ENCODE data around the gene OSGIN1. TPM values are rescaled to one million over a fixed set of nuclear protein-coding genes. Genes with fewer than 3 reads are reported as not detected.

The OSGIN1 gene
- 0.24 and 0.51 TPM in 2 replicates for total RNA-seq

GRCh38 chr16:83952940-83953795 lies at the start of gene OSGIN1:
TSS of gene OSGIN1 (plus strand) at chr16:83953240. CDS start at chr16:83957672, 4,432 bp downstream.
- intact Hi-C loops (cut with micrococcal nuclease) = loop anchor here (1.0 kb wide), 6 partner anchors 27 to 191 kb away; partner anchors contain the start of genes MBTPS1 and MLYCD

DNA sequence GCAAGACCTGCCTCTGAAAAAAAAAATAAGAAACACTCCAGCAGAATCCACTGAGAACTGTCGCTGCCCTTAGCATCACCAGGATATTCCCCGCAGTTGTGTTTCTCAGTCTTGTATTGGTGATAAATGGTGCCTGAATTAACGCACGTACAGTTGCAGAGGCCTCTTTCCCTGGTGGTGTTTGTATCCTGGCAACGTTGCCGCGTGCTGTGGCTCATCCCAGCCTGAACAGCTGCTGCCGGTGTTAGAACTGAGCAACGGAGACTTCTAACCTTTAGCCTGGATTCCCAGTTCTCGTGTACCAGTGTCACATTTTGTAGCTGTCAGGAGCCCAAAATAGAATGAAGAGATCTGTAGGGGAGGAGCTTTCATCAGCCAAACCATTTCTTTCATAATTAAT lies 49.3 kb upstream of the OSGIN1 start:
- intact Hi-C loops (cut with micrococcal nuclease) = no loop called here

DNA sequence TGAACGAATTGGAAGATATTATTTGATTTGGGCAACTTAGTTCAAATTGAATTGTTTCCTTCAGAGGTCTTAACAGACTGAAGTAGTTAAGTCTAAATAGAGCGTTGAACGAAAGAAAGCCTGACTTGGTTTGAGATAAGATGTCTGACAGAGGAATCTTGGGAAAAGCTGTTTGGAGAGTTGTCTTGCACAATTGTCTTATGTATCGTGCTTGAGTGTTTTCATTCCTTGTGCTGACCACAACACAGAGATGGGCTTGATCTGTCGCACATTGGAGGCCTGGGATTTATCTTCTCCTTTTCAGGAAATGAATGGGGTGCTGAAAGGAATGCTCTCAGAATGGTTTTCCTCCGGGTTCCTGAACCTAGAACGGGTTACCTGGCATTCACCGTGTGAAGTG lies 46.4 kb upstream of the OSGIN1 start:
- intact Hi-C loops (cut with micrococcal nuclease) = no loop called here

DNA sequence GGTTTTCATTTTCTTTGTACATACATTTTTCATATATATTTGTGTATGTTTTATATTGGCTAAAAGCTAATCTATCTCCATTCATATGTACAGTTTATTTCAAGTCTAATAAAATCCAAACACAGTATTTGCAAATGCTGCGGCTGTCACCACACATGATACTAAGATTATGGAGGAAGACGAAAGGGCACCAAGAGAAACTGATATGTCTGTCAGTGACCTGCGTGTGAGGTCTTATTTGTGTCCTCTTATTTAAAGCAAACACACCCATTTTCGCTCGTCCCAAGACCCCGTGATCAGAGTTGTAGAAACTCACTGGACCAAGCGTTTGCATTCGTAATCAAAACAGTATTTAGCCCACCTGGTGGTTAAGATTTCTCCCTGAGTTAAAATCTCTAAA lies 45.9 kb upstream of the OSGIN1 start:
- intact Hi-C loops (cut with micrococcal nuclease) = no loop called here

GRCh38 chr16:83907631-83908250 lies 45.3 kb upstream of the OSGIN1 start:
- intact Hi-C loops (cut with micrococcal nuclease) = no loop called here

DNA sequence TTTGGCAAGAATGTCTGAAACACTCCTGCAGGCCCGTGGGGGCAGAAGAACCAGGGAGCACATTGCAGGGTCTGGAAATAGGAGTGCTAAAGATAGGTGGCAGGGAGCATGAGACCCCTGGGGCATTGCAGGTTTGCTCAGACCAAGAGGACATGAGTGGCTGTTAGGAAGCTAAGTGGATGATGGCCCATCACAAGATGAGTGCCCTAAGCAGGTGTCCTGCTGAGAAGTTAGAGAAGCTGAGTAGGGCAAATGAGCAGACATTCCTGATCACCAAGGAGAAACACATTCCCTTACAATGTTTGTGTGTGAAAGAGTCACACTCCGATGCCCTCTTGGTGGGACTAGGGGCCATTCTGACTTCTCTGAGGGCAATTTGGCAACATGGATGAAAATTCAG lies 44.2 kb upstream of the OSGIN1 start:
- intact Hi-C loops (cut with micrococcal nuclease) = no loop called here

DNA sequence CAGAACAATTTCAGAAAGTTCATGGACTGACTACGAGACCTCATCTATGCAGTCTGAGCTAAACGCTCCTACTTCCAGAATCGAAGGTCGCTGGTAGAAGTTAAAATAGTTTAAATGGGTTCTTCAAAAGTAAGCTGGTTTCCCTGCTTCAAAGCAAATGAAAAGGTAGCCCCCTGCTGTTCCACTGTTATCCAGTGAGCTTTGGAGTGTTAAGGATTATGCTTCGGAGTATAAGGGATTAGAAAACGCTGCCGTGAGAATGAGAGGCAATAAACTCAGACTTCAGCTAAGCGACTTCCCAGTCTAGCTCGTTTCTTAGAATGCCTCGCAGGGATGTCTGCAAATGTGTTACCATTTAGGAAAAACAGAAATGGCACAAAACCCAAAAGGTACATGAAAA lies 41.8 kb upstream of the OSGIN1 start:
- intact Hi-C loops (cut with micrococcal nuclease) = no loop called here

DNA sequence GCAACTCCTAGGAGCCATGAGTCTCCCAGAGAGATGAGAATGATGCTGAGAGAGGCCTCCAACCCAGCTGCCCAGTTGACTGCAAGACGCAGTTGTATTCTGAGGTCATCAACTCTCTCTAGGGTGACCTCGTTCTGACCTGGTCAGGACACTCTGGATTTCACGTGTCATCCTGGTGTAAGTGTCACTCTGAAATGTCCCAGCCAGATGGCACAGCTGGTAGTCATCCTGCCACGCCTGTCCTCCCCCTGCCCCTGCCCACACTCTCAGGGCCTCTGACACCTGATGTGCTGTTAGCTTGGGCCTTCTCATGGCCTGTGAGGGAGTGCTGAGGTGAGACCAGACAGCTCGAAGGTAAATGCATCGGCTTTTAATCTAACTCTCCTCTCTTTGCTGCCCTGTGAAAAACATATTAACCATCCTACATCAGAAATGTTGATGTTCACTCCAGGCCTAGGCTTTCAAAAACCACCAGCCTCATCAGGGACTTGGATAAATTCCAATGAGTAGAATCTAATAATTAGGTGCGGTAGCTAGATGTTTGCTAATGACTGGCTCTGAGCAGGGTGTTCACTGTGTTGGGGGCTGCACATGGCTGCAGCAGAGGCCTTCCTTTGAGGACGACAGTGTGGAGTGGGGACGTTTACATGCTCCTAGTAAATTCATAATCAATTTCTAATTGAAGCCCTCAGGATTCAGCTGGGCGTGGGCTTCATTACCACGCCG lies 40.4 kb upstream of the OSGIN1 start:
- intact Hi-C loops (cut with micrococcal nuclease) = no loop called here

DNA sequence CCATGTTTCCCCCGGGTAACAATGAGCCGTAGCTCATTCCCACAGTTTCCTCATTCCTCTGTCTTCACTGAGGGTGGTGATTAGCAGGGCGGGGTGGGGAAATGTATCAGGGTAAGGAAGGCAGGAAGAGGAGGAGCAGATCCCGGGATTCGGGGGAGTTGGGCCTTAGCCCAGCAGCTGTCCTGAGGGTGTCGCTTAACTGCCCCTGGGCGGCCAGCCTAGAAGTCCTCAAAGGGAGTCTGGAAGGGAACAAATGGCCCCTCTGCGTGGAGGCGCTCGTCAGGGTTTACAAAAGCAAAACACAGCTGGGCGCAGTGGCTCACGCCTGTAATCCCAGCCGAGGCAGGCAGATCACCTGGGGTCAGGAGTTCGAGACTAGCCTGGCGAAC lies 39.8 kb upstream of the OSGIN1 start:
- intact Hi-C loops (cut with micrococcal nuclease) = no loop called here

DNA sequence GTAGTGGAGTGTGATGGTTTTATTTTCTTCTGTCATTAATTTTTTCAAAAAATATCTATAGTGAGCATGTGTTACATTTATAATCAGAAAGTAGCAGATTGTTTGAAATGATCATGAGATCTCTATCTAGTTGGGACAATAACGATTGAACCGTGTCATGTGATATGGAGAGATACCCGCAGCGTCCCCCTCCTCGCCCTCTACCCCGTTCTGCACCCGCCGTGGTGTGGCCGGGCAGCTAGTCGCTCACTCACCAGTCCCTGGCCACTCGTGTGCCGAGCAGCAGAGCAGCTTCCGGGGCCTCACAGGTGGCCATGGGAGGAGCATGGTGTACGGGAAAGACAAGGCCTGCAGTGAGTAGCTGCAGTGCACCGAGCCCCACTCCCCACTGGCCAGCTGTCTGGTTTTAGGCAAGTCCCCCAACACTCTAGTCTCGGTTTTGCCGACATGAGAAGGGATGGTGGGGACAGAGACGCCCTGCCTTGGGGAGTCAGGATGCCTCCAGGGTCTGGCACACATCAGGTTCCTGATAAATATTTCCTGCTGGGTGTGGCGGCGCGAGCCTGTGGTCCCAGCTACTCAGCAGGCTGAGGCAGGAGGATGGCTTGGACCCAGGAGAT lies 38.8 kb upstream of the OSGIN1 start:
- intact Hi-C loops (cut with micrococcal nuclease) = no loop called here

DNA sequence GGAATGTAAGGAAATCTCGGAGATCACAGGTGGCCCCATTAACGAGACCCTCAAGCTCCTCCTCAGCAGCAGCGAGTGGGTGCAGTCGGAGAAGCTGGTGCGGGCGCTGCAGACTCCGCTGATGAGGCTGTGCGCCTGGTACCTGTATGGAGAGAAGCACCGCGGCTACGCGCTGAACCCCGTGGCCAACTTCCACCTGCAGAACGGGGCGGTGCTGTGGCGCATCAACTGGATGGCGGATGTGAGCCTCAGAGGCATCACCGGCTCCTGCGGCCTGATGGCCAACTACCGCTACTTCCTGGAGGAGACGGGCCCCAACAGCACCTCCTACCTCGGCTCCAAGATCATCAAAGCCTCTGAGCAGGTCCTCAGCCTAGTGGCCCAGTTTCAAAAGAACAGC lies 38.0 kb upstream of the OSGIN1 start:
- intact Hi-C loops (cut with micrococcal nuclease) = no loop called here

DNA sequence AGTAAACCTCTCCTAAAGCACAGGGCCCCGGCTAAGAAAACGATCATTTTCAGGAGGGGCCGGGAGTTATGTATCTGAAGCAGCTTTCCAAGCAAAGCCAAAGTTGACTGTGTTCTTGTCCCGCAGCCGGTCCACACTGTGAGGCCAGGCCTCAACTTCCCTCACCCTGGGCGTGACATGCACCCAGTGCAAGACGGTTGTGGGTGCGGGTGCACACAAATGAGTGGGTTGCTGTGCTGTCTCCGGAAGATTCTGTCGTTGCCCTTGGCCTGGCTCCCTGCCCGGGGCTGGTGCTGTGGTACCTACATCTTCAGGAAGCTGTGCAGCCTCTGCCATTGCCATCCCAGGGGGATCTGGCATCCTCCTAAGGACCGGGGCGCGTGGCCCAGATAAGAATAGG lies 37.5 kb upstream of the OSGIN1 start:
- intact Hi-C loops (cut with micrococcal nuclease) = no loop called here

GRCh38 chr16:83917152-83918120 lies 35.6 kb upstream of the OSGIN1 start:
- intact Hi-C loops (cut with micrococcal nuclease) = no loop called here

DNA sequence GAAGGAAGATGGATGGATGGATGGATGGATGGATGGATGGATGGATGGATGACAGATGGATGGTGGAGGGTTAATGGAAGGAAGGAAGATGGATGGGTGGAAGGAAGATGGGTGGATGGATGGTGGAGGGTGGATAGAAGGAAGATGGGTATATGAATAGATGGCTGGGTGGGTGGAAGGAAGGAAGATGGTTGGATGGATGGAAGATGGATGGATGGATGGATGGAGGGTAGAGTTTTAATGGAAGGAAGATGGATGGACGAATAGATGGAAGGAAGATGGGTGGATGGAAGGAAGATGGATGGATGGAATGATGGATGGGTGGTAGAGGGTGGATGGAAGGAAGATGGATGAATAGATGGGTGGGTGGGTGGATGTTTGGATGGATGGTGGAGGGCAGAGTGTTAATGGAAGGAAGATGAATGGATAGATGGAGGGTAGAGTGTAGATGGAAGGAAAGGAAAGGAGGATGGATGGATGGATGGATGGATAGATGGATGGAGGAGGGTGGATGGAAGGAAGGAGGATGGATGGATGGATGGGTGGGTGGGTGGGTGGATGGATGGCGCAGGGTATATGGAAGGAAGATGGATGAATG lies 32.0 kb upstream of the OSGIN1 start:
- intact Hi-C loops (cut with micrococcal nuclease) = no loop called here

DNA sequence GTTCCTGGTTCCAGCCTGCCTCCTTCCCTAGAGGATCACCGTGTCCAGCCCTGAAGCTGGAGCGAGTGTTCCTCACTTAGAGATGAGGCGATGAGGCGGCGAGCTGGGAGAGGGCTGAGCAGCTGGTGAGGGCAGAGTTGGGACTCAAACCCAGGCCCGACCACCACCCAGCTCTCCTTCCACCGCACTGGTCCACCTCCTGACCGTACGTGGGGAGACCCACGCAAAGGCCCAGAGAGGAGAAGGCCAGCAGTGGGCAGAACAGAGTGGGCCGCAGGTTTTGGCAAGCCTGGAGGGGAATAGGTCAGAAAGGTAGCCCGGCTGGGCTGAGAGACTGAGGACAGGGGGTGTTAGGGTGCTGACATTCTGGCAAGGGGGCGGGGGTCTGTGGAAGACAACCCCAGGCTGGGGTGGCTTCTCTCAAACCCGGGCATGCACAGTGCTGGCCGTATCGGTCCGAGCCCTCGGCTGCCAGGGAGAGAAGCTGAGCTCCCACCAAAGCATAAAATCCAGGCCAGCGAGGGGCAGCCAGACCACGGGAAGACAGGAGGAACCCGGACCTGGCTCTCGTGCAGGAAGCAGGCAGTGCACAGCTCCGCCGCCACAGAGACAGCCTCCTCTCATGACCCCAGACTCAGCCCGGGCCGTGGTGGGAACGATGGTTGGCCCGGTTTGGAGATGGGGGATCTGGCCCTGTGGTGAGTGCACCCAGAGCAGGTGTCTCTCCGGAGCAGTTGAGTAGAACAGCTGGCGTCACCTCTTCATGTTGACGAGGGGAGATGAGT lies 29.3 kb upstream of the OSGIN1 start:
- intact Hi-C loops (cut with micrococcal nuclease) = no loop called here

DNA sequence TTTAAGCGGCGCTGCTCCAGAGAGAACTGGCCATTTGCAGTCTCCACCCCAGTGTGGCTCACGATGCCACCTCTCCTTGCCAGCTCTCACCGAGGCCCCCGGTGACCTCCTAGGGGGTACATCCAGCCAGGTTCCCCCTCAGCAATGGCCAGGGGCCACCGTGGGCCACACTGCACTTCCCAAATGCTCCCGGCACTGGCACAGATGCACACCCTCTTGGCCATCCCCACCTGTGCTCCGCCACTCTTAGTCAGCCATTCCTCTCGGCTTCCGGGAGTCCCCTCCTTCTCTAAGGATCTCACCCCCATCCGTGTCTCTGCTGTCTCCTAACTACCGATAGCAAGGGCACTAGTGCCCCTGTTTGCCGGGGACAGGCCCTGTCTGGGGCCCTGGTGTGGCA lies 28.4 kb upstream of the OSGIN1 start:
- intact Hi-C loops (cut with micrococcal nuclease) = no loop called here

DNA sequence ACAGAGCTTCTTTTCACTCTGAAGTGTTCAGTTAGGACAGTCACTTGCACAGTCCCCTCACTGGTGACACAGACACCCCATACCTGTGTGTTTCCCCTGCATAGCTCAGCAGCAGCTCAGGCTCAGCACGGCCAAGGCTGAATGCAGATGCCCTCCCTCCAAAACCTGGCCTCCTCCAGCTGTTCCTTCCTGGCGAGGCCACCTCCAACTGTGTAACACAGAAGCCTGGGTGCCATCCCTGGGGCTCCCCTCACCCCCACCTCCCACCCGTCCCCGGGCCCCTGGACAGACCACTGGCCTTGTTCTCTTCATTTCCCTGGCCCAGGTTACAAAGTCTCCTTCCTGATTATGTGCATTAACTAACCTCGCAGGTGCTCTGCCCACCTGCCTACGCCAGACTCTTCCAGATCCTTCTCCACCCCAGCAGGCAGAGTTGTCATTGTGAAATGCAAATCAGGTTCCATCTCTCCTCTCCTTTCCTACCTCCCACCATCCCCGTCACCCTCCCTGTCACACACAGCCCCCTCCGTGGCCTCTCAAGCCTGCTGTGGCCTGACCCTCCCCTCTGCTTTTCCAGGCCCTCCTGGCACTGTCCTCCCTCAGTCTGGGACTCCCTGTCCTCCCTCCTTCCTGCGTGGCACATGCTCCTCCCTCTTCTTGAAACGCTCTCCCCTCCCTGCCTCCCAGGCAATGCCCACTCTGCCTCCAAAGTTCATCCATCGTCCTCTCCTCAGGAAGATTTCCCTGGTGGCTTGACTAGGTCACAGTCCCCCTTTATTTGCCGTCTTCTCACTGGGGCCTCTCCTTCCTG lies 27.7 kb upstream of the OSGIN1 start:
- intact Hi-C loops (cut with micrococcal nuclease) = no loop called here

GRCh38 chr16:83925957-83926725 lies 26.9 kb upstream of the OSGIN1 start:
- intact Hi-C loops (cut with micrococcal nuclease) = loop anchor here (1.0 kb wide), 2 partner anchors 27 to 100 kb away; partner anchors contain the start of gene OSGIN1
